ENCODE results near the gene LSM14B. TPM values are rescaled to one million over a fixed set of nuclear protein-coding genes. Genes with fewer than 3 reads are reported as not detected.

The LSM14B gene
- total RNA-seq, 2 experiments from 2014 or later: 34.5 to 35.7 TPM

DNA sequence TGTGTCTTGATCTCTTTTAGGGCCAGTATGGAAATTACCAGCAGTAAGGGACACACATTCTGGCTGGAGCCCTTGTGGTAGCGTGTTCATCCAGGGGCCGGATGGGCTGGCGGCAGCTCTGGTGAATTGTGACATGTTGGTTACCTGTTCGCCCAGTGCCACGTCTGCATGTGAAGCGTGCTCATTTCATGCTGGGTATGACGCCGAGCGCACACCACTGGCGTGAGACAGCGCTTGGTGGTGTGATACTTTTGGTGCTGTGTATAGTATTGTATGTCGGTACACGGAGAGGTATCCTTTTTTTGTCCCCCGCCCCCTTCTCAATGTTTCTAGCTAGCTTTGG lies 56.9 kb downstream of the LSM14B start:
- H3K27ac ChIP-seq (ENCODE audit: low read depth in 1 of 2, low read length in 2 of 2): no peak overlapping the region
- H3K4me1 ChIP-seq (ENCODE audit: insufficient read depth, low read length): peaks cover 13% of the 10 kb centered on the region
- DNase-seq (no peak), ATAC-seq (ENCODE audit: poor library complexity) (no peak)
- no peak overlapping the region for H3K4me3 ChIP-seq (ENCODE audit: low read length)
- Mint-ChIP-seq H3K27ac (no peak overlapping the region), H3K27me3 (no peaks in the 10 kb centered on the region), H3K9me3 (no peaks in the 10 kb centered on the region), H3K4me3 (no peak overlapping the region), H3K4me1 (ENCODE audit: low read depth) (peaks cover 24% of the 10 kb centered on the region), H3K36me3 (ENCODE audit: low read depth) (peaks cover 27% of the 10 kb centered on the region)
- no peaks in the 10 kb centered on the region for H3K27me3 ChIP-seq (ENCODE audit: control insufficient read depth in 1 of 2, insufficient read depth in 2 of 2, low read length in 2 of 2)
- H3K36me3 ChIP-seq (ENCODE audit: insufficient read depth, low read length): peaks cover 9% of the 10 kb centered on the region
- intact Hi-C loops (cut with DNase I, micrococcal nuclease): no loop called here
- H3K9me3 ChIP-seq (ENCODE audit: control insufficient read depth in 1 of 2, insufficient read depth in 1 of 2, low read length in 2 of 2): no peaks in the 10 kb centered on the region
- CTCF ChIA-PET: no interaction called here
- POLR2A ChIA-PET: no interaction called here
- TF ChIP-seq, protein P1, sequence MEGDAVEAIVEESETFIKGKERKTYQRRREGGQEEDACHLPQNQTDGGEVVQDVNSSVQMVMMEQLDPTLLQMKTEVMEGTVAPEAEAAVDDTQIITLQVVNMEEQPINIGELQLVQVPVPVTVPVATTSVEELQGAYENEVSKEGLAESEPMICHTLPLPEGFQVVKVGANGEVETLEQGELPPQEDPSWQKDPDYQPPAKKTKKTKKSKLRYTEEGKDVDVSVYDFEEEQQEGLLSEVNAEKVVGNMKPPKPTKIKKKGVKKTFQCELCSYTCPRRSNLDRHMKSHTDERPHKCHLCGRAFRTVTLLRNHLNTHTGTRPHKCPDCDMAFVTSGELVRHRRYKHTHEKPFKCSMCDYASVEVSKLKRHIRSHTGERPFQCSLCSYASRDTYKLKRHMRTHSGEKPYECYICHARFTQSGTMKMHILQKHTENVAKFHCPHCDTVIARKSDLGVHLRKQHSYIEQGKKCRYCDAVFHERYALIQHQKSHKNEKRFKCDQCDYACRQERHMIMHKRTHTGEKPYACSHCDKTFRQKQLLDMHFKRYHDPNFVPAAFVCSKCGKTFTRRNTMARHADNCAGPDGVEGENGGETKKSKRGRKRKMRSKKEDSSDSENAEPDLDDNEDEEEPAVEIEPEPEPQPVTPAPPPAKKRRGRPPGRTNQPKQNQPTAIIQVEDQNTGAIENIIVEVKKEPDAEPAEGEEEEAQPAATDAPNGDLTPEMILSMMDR (IDR thresholded peaks at IDR 0.05): no peak

DNA sequence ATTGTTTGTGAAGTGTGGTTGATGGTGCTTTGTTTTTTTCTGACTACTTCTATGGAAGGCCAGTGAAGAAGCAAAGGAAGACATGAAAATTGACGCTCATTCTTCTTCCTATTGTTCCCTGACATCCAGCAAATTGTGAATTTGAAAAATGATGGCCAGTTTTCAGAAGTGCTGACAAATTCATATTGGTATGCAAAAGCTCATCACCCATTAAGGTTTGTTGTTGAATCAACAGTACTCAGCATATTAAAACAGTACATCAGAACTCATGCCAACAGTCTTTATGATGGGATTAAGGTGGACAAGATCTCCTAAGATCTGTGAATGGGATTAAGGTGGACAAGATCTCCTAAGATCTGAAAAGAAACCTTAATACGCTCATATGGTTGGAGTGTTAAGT lies 59.5 kb downstream of the LSM14B start:
- DNase-seq: no peak
- Mint-ChIP-seq H3K4me3 (peak overlapping the region; percentile 98), H3K36me3 (ENCODE audit: low read depth) (peaks cover 17% of the 10 kb centered on the region), H3K4me1 (ENCODE audit: low read depth) (peaks cover 39% of the 10 kb centered on the region), H3K27ac (peak overlapping the region; percentile 97), H3K27me3 (no peaks in the 10 kb centered on the region), H3K9me3 (no peaks in the 10 kb centered on the region)
- Histone ChIP-seq H3K36me3 (ENCODE audit: insufficient read depth, low read length) (peaks cover under 1% of the 10 kb centered on the region), H3K27me3 (ENCODE audit: control insufficient read depth in 1 of 2, insufficient read depth in 2 of 2, low read length in 2 of 2) (no peaks in the 10 kb centered on the region), H3K4me3 (ENCODE audit: low read length) (no peak overlapping the region), H3K4me1 (ENCODE audit: insufficient read depth, low read length) (peaks cover 22% of the 10 kb centered on the region), H3K9me3 (ENCODE audit: control insufficient read depth in 1 of 2, insufficient read depth in 1 of 2, low read length in 2 of 2) (no peaks in the 10 kb centered on the region), H3K27ac (ENCODE audit: low read depth in 1 of 2, low read length in 2 of 2) (no peak overlapping the region)
- intact Hi-C loops (cut with DNase I, micrococcal nuclease): loop anchor here (1.0 to 5.0 kb wide), 10 partner anchors 38 to 1035 kb away; partner anchors contain the start of genes ADRM1 (in 1 of the 2), LSM14B (in 1 of the 2), OSBPL2 (in 1 of the 2) and PSMA7 (in 1 of the 2)
- no peak for ATAC-seq (ENCODE audit: poor library complexity)
- ChIA-PET POLR2A (interaction anchor here (0.5 to 2.4 kb wide), 2 partner anchors 16 to 116 kb away, joined by 4 to 8 read pairs; partner anchors contain the start of gene TAF4), CTCF (no interaction called here)
- TF ChIP-seq, protein P1 (IDR thresholded peaks at IDR 0.05): no peak

DNA sequence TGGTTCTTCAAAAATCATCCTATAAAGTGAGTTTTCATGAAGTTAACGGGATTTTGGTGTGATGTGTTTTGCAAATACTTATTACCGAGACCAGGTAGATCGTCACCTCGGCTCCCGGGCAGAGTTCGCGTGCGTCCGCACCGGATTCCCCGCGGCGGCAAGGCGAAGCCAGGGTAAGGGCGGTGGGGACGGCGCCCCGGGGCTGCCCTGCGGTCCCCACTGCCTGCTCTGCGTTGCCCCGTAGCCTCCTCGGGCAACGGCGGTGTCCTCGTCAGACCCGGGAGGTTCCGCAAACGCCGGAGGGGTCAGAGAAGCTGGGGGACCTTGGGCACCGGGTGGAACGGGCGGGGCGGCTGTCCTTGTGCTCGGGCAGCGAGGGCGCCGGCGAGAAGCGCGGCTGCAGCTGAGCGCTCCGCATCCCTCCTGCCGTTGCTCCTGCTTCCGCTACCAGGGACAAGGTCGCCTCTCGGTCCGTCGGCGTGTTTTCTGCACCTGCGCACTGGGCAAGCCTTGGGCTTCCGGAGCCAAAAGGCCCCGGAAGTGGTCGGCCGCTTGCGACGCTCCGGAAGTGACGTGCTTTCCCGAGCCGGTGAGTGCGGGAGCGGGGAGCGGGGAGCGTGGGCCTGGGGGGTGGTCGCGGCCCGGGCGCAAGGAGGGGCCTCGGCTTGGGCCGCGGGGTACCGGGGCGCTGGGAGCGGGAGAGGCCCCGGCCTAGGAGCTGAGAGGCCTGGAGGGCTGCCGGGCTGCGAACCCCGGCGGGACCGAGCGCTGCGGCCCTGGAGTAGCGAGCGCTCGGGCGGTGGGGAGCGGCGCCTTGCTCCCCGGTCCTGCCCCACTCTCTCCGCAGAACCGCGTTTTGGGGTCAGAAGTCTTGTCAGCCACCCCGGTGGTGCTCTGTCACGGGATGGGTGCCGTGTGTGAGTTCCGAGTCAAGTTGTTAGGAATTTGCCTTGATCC lies 60.5 kb downstream of the LSM14B start, which contains the start of gene MTG2:
MTG2 (plus strand) TSS at position 560 of the 957 bp plus-strand sequence. CDS start 10,393 bp downstream, outside the sequence.
- Histone ChIP-seq H3K36me3 (ENCODE audit: insufficient read depth, low read length) (no peaks in the 10 kb centered on the region), H3K4me1 (ENCODE audit: insufficient read depth, low read length) (peaks cover 22% of the 10 kb centered on the region), H3K27ac (ENCODE audit: low read depth in 1 of 2, low read length in 2 of 2) (peak within 1 kb of the TSS; percentile 78 to 83), H3K4me3 (ENCODE audit: low read length) (peak within 1 kb of the TSS; percentile 78), H3K27me3 (ENCODE audit: control insufficient read depth in 1 of 2, insufficient read depth in 2 of 2, low read length in 2 of 2) (no peaks in the 10 kb centered on the region), H3K9me3 (ENCODE audit: control insufficient read depth in 1 of 2, insufficient read depth in 1 of 2, low read length in 2 of 2) (no peaks in the 10 kb centered on the region)
- Mint-ChIP-seq H3K4me3 (peak within 1 kb of the TSS; percentile 98), H3K27me3 (no peaks in the 10 kb centered on the region), H3K9me3 (no peaks in the 10 kb centered on the region), H3K36me3 (ENCODE audit: low read depth) (peaks cover 22% of the 10 kb centered on the region), H3K4me1 (ENCODE audit: low read depth) (peaks cover 48% of the 10 kb centered on the region), H3K27ac (peak within 1 kb of the TSS; percentile 97)
- TF ChIP-seq, protein P1 (IDR thresholded peaks at IDR 0.05): no peak
- intact Hi-C loops (cut with DNase I, micrococcal nuclease): loop anchor here (1.0 to 5.0 kb wide), 9 partner anchors 38 to 1035 kb away; partner anchors contain the start of genes ADRM1 (in 1 of the 2), LSM14B (in 1 of the 2), OSBPL2 (in 1 of the 2) and PSMA7 (in 1 of the 2)
- peak; percentile 85 to 98 (median 92) for DNase-seq
- CTCF ChIA-PET: no interaction called here
- ATAC-seq (ENCODE audit: poor library complexity): peak; percentile 94
- POLR2A ChIA-PET: interaction anchor here (0.6 to 2.4 kb wide), 5 partner anchors 10 to 117 kb away, joined by 3 to 8 read pairs (median 5); partner anchors contain the start of genes OSBPL2, PSMA7 and TAF4
